Progenitor cell of endocrine pancreas (in vitro differentiated cells): ENCODE data around the gene LRRC3. TPM values are rescaled to one million over a fixed set of nuclear protein-coding genes. Genes with fewer than 3 reads are reported as not detected.
A peak's percentile ranks its signal among the peaks of the same experiment; 100 is the strongest.

Source experiments
- DNase-seq: peaks from one replicate; pipeline ENCODE4 v3.0.0; 2021; ENCODE audit warnings: low spot score; ENCODE audit not compliant: unreplicated experiment
- H3K27ac Mint-ChIP-seq: 2 replicates; pipeline ENCODE4 v1.8.0; 2021; ENCODE audit warnings: mild to moderate bottlenecking, moderate library complexity, mixed read lengths
- H3K27me3 Mint-ChIP-seq: 2 replicates; pipeline ENCODE4 v1.8.0; 2021; ENCODE audit warnings: mixed read lengths
- H3K36me3 Mint-ChIP-seq: 2 replicates; pipeline ENCODE4 v1.8.0; 2022; ENCODE audit warnings: mixed read lengths; ENCODE audit not compliant: insufficient read depth
- H3K4me1 Mint-ChIP-seq: 2 replicates; pipeline ENCODE4 v1.8.0; 2021; ENCODE audit warnings: low read depth, mixed read lengths
- H3K4me3 Mint-ChIP-seq: 2 replicates; pipeline ENCODE4 v1.8.0; 2021; ENCODE audit warnings: low read depth, mild to moderate bottlenecking, moderate library complexity, mixed read lengths
- H3K9me3 Mint-ChIP-seq: 2 replicates; pipeline ENCODE4 v1.8.0; 2021; ENCODE audit warnings: low read depth, mixed read lengths
- CTCF ChIP-seq: fragments of 200-600 bp; sonication (generic); IDR thresholded peaks from one replicate; pipeline ENCODE4 v1.5.0; 2021; ENCODE audit warnings: antibody characterized with exemption, mild to moderate bottlenecking; ENCODE audit not compliant: unreplicated experiment
- total RNA-seq: library from RNA; stranded (reverse); gene quantifications from 2 replicates; pipeline ENCODE4 v1.2.1, GENCODE V29; 2021

Gene LRRC3
- total RNA-seq, 1 donor from 2014 or later, result 5.1 TPM

GRCh38 chr21:44494418-44494817, 39.1 kb downstream of the LRRC3 start:
- peaks cover 18% of the 10 kb centered on the region for H3K4me1 Mint-ChIP-seq
- no peak for TF ChIP-seq CTCF
- peaks cover 15% of the 10 kb centered on the region for H3K9me3 Mint-ChIP-seq
- no peak overlapping the region for H3K4me3 Mint-ChIP-seq
- DNase-seq, result no peak
- no peaks in the 10 kb centered on the region for H3K27me3 Mint-ChIP-seq
- peaks cover 22% of the 10 kb centered on the region for H3K36me3 Mint-ChIP-seq
- H3K27ac Mint-ChIP-seq, result no peak overlapping the region

- TF ChIP-seq CTCF, result no peak
- H3K4me3 Mint-ChIP-seq, result no peak overlapping the region
- H3K27me3 Mint-ChIP-seq, result no peaks in the 10 kb centered on the region
- peaks cover 15% of the 10 kb centered on the region for H3K9me3 Mint-ChIP-seq
- DNase-seq, result no peak
- peaks cover 22% of the 10 kb centered on the region for H3K36me3 Mint-ChIP-seq
- H3K27ac Mint-ChIP-seq, result no peak overlapping the region
- H3K4me1 Mint-ChIP-seq, result peaks cover 18% of the 10 kb centered on the region
These were observed 39.6 kb downstream of the LRRC3 start for GRCh38 chr21:44494956-44495355.

GRCh38 chr21:44495611-44496563, 40.6 kb downstream of the LRRC3 start:
- Mint-ChIP-seq H3K27me3 (no peaks in the 10 kb centered on the region), H3K36me3 (peaks cover 17% of the 10 kb centered on the region), H3K27ac (no peak overlapping the region), H3K9me3 (peaks cover 15% of the 10 kb centered on the region), H3K4me1 (peaks cover 18% of the 10 kb centered on the region), H3K4me3 (no peak overlapping the region)
- no peak for TF ChIP-seq CTCF
- DNase-seq, result no peak

GRCh38 chr21:44496564-44497550, 41.5 kb downstream of the LRRC3 start:
- Mint-ChIP-seq H3K9me3 (peaks cover 13% of the 10 kb centered on the region), H3K4me3 (no peak overlapping the region), H3K36me3 (peaks cover 13% of the 10 kb centered on the region), H3K4me1 (peaks cover 18% of the 10 kb centered on the region), H3K27me3 (no peaks in the 10 kb centered on the region), H3K27ac (peak overlapping the region; percentile 83)
- TF ChIP-seq CTCF, result no peak
- DNase-seq, result no peak

- TF ChIP-seq CTCF, result no peak
- H3K9me3 Mint-ChIP-seq, result peaks cover 7% of the 10 kb centered on the region
- peaks cover 18% of the 10 kb centered on the region for H3K4me1 Mint-ChIP-seq
- peak overlapping the region; percentile 83 for H3K27ac Mint-ChIP-seq
- H3K36me3 Mint-ChIP-seq, result peaks cover 6% of the 10 kb centered on the region
- H3K27me3 Mint-ChIP-seq, result no peaks in the 10 kb centered on the region
- DNase-seq, result no peak
- H3K4me3 Mint-ChIP-seq, result no peak overlapping the region
These were observed 42.4 kb downstream of the LRRC3 start for GRCh38 chr21:44497703-44498126.
